Body of pancreas (tissue), 4 donors: ENCODE data around the gene DNTT.

Experiments
- POLR2A ChIP-seq, 3 donors: fragments of 450-650 bp; IDR thresholded peaks; one replicate each; pipeline ENCODE4 v1.6.1; 2016; ENCODE audit warnings: antibody characterized with exemption in 3 of 3, mild to moderate bottlenecking in 2 of 3
- TF ChIP-seq, protein P1 (sequence below), 7 experiments: fragments of 450-650 bp in 4 of 7; fragments of 200-600 bp in 3 of 7; sonication (generic) in 3 of 7; IDR thresholded peaks; one replicate each; pipeline ENCODE4 v1.5.1; 2016 to 2019; ENCODE audit warnings: antibody characterized with exemption in 7 of 7

DNA sequence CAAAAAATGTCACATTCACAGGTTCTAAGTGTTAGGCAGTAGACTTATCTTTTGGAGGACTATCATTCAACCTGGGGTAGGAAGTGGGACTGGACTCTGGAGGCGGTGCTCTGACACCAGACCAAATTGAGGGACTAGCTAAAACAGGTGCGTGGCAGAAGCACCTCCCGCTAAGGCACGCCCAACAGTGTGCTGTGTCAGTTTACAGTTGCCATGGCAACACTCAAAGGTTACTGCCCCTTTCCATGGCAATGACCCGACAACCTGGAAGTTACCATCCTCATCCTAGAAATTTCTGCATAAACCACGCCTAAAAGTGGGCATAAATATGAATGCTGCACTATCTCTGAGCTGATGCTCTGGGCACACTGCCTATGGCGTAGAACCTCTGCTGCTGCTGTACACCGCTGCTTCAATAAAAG is 18.9 kb upstream of the DNTT start:
- TF ChIP-seq, protein P1, sequence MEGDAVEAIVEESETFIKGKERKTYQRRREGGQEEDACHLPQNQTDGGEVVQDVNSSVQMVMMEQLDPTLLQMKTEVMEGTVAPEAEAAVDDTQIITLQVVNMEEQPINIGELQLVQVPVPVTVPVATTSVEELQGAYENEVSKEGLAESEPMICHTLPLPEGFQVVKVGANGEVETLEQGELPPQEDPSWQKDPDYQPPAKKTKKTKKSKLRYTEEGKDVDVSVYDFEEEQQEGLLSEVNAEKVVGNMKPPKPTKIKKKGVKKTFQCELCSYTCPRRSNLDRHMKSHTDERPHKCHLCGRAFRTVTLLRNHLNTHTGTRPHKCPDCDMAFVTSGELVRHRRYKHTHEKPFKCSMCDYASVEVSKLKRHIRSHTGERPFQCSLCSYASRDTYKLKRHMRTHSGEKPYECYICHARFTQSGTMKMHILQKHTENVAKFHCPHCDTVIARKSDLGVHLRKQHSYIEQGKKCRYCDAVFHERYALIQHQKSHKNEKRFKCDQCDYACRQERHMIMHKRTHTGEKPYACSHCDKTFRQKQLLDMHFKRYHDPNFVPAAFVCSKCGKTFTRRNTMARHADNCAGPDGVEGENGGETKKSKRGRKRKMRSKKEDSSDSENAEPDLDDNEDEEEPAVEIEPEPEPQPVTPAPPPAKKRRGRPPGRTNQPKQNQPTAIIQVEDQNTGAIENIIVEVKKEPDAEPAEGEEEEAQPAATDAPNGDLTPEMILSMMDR (IDR thresholded peaks at IDR 0.05), result no peak
- TF ChIP-seq POLR2A (IDR thresholded peaks at IDR 0.05), result no peak
